ENCODE results near the gene HSPA12A. TPM values are rescaled to one million over a fixed set of nuclear protein-coding genes. Genes with fewer than 3 reads are reported as not detected.

Gene HSPA12A
- total RNA-seq, 4 donors from 2014 or later = 20.2 to 55.1 (median 32.5) TPM

- ATAC-seq (ENCODE audit: low FRiP score) (no peak), DNase-seq (ENCODE audit: low spot score) (no peak)
- TF ChIP-seq CTCF (IDR thresholded peaks at IDR 0.05) = no peak
Observed at GRCh38 chr10:116710076-116710475, 32.3 kb downstream of the HSPA12A start.

- no peak for TF ChIP-seq CTCF (IDR thresholded peaks at IDR 0.05)
- ATAC-seq (ENCODE audit: low FRiP score) (no peak), DNase-seq (ENCODE audit: low spot score) (no peak)
Observed at GRCh38 chr10:116708877-116709276, 33.5 kb downstream of the HSPA12A start.

DNA sequence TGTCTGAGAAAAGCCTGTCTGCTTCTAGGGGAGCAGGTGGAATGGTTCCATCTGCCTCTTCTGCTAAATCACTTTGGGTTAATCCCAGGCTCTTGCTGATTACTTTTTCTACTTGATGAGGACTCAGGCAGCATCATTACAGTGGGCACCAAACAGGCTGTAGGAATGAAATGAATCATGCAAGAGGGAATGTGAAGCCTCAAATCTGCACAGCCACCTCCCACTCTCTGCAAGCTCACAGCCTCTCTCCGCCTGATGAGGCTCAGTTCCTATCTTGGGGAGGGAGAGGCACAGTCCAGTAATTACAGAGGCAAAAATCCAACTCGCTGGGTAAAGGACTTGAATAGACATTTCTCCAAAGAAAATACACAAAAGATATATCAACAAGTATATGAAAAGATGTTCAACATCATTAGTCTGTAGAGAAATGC, 34.0 kb downstream of the HSPA12A start:
- TF ChIP-seq CTCF (IDR thresholded peaks at IDR 0.05) = no peak
- peak; percentile 89 for ATAC-seq (ENCODE audit: low FRiP score)
- no peak for DNase-seq (ENCODE audit: low spot score)

GRCh38 chr10:116707981-116708380, 34.4 kb downstream of the HSPA12A start:
- ATAC-seq (ENCODE audit: low FRiP score) = peak; percentile 29
- DNase-seq (ENCODE audit: low spot score) = no peak
- TF ChIP-seq CTCF (IDR thresholded peaks at IDR 0.05) = no peak

- TF ChIP-seq CTCF (IDR thresholded peaks at IDR 0.05) = no peak
- no peak for ATAC-seq (ENCODE audit: low FRiP score)
Observed at GRCh38 chr10:116706281-116706680, 36.1 kb downstream of the HSPA12A start.

GRCh38 chr10:116705498-116705897, 36.9 kb downstream of the HSPA12A start:
- no peak for TF ChIP-seq CTCF (IDR thresholded peaks at IDR 0.05)
- ATAC-seq (ENCODE audit: low FRiP score) = no peak

More at GRCh38 chr10:116706281-116706680, 36.1 kb downstream of the HSPA12A start:
- no peak for DNase-seq (ENCODE audit: low spot score)

DNA sequence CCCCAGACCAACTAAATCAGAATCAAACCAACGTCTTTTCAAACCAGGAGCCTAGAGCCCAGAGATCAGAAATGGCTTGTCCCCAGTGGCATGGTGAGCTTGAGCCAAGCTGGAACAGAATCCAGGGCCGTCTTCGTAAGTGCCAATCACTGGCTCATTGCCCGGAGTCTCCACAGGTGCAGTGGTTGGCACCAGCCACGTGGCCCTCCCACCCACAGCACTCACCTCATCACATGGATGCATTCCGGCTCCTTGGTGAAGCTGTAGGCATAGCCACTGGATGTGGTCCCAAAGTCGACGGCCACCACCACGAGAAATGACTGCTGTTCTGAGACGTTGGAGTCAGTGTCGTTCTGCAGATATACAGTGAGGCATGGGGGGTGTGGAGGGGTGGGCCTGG, 37.4 kb downstream of the HSPA12A start:
- TF ChIP-seq CTCF (IDR thresholded peaks at IDR 0.05) = no peak
- ATAC-seq (ENCODE audit: low FRiP score) (no peak), DNase-seq (ENCODE audit: low spot score) (no peak)

More at GRCh38 chr10:116705498-116705897, 36.9 kb downstream of the HSPA12A start:
- DNase-seq (ENCODE audit: low spot score) = no peak
